Endodermal cell (in vitro differentiated cells): ENCODE results near the gene AGXT. TPM values are rescaled to one million over a fixed set of nuclear protein-coding genes. Genes with fewer than 3 reads are reported as not detected.

ENCODE experiments used
- DNase-seq: peaks from one replicate; pipeline ENCODE4 v3.0.0-alpha.2; 2017
- H3K27ac ChIP-seq: 2 replicates; pipeline ENCODE4 v1.5.1; 2013; ENCODE audit warnings: mild to moderate bottlenecking, low read depth, low read length, moderate library complexity
- H3K27me3 ChIP-seq: 2 replicates; pipeline ENCODE4 v1.6.1; 2013; ENCODE audit warnings: mild to moderate bottlenecking, low read length, moderate library complexity; ENCODE audit not compliant: insufficient read depth, control insufficient read depth, poor library complexity, severe bottlenecking
- H3K36me3 ChIP-seq: 2 replicates; pipeline ENCODE4 v1.7.0; 2013; ENCODE audit warnings: mild to moderate bottlenecking, low read length, moderate library complexity; ENCODE audit not compliant: control insufficient read depth, insufficient read depth
- H3K4me1 ChIP-seq: one replicate; pipeline ENCODE4 v1.7.0; 2013; ENCODE audit warnings: low read length; ENCODE audit not compliant: control insufficient read depth, insufficient read depth
- H3K4me3 ChIP-seq: 2 replicates; pipeline ENCODE4 v1.5.1; 2013; ENCODE audit warnings: mild to moderate bottlenecking, low read length, moderate library complexity
- H3K9ac ChIP-seq: 2 replicates; pipeline ENCODE4 v1.6.1; 2013; ENCODE audit warnings: mild to moderate bottlenecking, low read length, moderate library complexity; ENCODE audit not compliant: poor library complexity, severe bottlenecking; ENCODE audit errors: extremely low read depth
- H3K9me3 ChIP-seq: 2 replicates; pipeline ENCODE4 v1.6.1; 2013; ENCODE audit warnings: mild to moderate bottlenecking, low read length, moderate library complexity; ENCODE audit not compliant: control insufficient read depth
- H3K27ac Mint-ChIP-seq: 2 replicates; pipeline ENCODE4 v1.8.0; 2020; ENCODE audit warnings: mixed read lengths
- H3K27me3 Mint-ChIP-seq: 2 replicates; pipeline ENCODE4 v1.8.0; 2021; ENCODE audit warnings: mild to moderate bottlenecking, mixed read lengths; ENCODE audit not compliant: insufficient read depth
- H3K36me3 Mint-ChIP-seq: 2 replicates; pipeline ENCODE4 v1.8.0; 2020; ENCODE audit warnings: low read depth, mixed read lengths
- H3K4me1 Mint-ChIP-seq: 2 replicates; pipeline ENCODE4 v1.8.0; 2020; ENCODE audit warnings: mixed read lengths
- H3K4me3 Mint-ChIP-seq: 2 replicates; pipeline ENCODE4 v1.8.0; 2020; ENCODE audit warnings: mild to moderate bottlenecking, moderate library complexity, mixed read lengths
- H3K9me3 Mint-ChIP-seq: 2 replicates; pipeline ENCODE4 v1.8.0; 2020; ENCODE audit warnings: mild to moderate bottlenecking, mixed read lengths
- CTCF ChIP-seq: fragments of 200-600 bp; sonication (generic); conservative IDR thresholded peaks from 2 replicates; pipeline ENCODE4 v1.5.0; 2021; ENCODE audit warnings: antibody characterized with exemption, mild to moderate bottlenecking
- WGBS, 2 experiments: methylation state at CpG; one replicate each; pipeline versions ENCODE4 v1.1.5 to v1.1.7; 2013; ENCODE audit warnings: missing lambda C conversion rate in 2 of 2, mixed read lengths in 1 of 2; ENCODE audit not compliant: insufficient coverage in 1 of 2, insufficient read length in 1 of 2; 5-methylcytosine and 5-hydroxymethylcytosine counted together
- total RNA-seq, 2 donors: library from RNA; stranded (reverse); fragmentation: NEBNext Ultra II Directional in 1 of 2; extraction: Animal tissue kit (Norgen Biotek cat#: 25700) in 1 of 2; gene quantifications; 2 replicates in 1 of 2; 3 replicates in 1 of 2; pipeline ENCODE4 v1.2.1, GENCODE V29; 2021

Gene AGXT
- total RNA-seq, 2 donors from 2014 or later: 0.31 TPM; not detected in 1

GRCh38 chr2:240898108-240898730 is 29.6 kb downstream of the AGXT start:
- peaks cover 7% of the 10 kb centered on the region for H3K27me3 Mint-ChIP-seq
- H3K4me3 Mint-ChIP-seq: no peak overlapping the region
- H3K36me3 Mint-ChIP-seq: peaks cover 3% of the 10 kb centered on the region
- 91 to 92% methylated on average over 14 to 17 of the region's 17 CpGs for WGBS, 2 experiments
- H3K9me3 Mint-ChIP-seq: peaks cover 17% of the 10 kb centered on the region
- no peak for DNase-seq
- H3K36me3 ChIP-seq: no peaks in the 10 kb centered on the region
- H3K4me1 Mint-ChIP-seq: peaks cover 11% of the 10 kb centered on the region
- TF ChIP-seq CTCF: no peak
- no peaks in the 10 kb centered on the region for H3K27me3 ChIP-seq
- no peaks in the 10 kb centered on the region for H3K4me1 ChIP-seq
- peaks cover 15% of the 10 kb centered on the region for H3K9me3 ChIP-seq
- H3K27ac Mint-ChIP-seq: no peak overlapping the region
- H3K27ac ChIP-seq: no peak overlapping the region
- H3K4me3 ChIP-seq: no peak overlapping the region
- H3K9ac ChIP-seq: no peak overlapping the region

GRCh38 chr2:240898731-240899467 is 30.3 kb downstream of the AGXT start:
- Histone ChIP-seq H3K27ac (no peak overlapping the region), H3K9ac (no peak overlapping the region), H3K36me3 (no peaks in the 10 kb centered on the region), H3K4me1 (no peaks in the 10 kb centered on the region), H3K4me3 (no peak overlapping the region), H3K9me3 (peaks cover 15% of the 10 kb centered on the region), H3K27me3 (no peaks in the 10 kb centered on the region)
- 90 to 92% methylated on average over 15 to 23 of the region's 23 CpGs for WGBS, 2 experiments
- no peak for TF ChIP-seq CTCF
- H3K4me3 Mint-ChIP-seq: no peak overlapping the region
- no peak overlapping the region for H3K27ac Mint-ChIP-seq
- H3K4me1 Mint-ChIP-seq: peaks cover 13% of the 10 kb centered on the region
- peaks cover 3% of the 10 kb centered on the region for H3K36me3 Mint-ChIP-seq
- H3K27me3 Mint-ChIP-seq: peaks cover 10% of the 10 kb centered on the region
- DNase-seq: no peak
- peaks cover 17% of the 10 kb centered on the region for H3K9me3 Mint-ChIP-seq

GRCh38 chr2:240899468-240899865 is 30.8 kb downstream of the AGXT start:
- WGBS, 2 experiments: 91 to 97% methylated on average over 15 to 19 of the region's 19 CpGs
- Histone ChIP-seq H3K9me3 (peaks cover 15% of the 10 kb centered on the region), H3K36me3 (no peaks in the 10 kb centered on the region), H3K4me1 (no peaks in the 10 kb centered on the region), H3K27ac (no peak overlapping the region), H3K27me3 (no peaks in the 10 kb centered on the region), H3K4me3 (no peak overlapping the region), H3K9ac (no peak overlapping the region)
- Mint-ChIP-seq H3K9me3 (peaks cover 17% of the 10 kb centered on the region), H3K27ac (no peak overlapping the region), H3K27me3 (peaks cover 10% of the 10 kb centered on the region), H3K4me3 (no peak overlapping the region), H3K36me3 (peaks cover 3% of the 10 kb centered on the region), H3K4me1 (peaks cover 14% of the 10 kb centered on the region)
- no peak for TF ChIP-seq CTCF
- DNase-seq: no peak
